Psoas muscle (tissue), 8 donors: ENCODE measurements around the gene EIF4E2. TPM values are rescaled to one million over a fixed set of nuclear protein-coding genes. Genes with fewer than 3 reads are reported as not detected.

Source experiments
- ATAC-seq, 4 donors: fragments of 200-7000 bp; cut with Tn5 transposase; one replicate each; pipeline ENCODE4 v1.9.1; 2020; ENCODE audit warnings: moderate library complexity in 3 of 4, mild to moderate bottlenecking in 2 of 4
- DNase-seq, 2 donors: peaks; one replicate each; pipeline ENCODE4 v3.0.0-alpha.2; 2020
- H3K27ac ChIP-seq: fragments of 200-600 bp; one replicate; pipeline ENCODE4 v1.8.0; 2022
- H3K27me3 ChIP-seq, 3 donors: fragments of 200-600 bp in 1 of 3; one replicate each; pipeline versions ENCODE4 v1.6.1 to v1.8.0; 2013 to 2022; ENCODE audit warnings: low read length in 2 of 3, mild to moderate bottlenecking in 2 of 3, moderate library complexity in 1 of 3; ENCODE audit not compliant: insufficient read depth in 3 of 3
- H3K36me3 ChIP-seq, 2 donors: fragments of 200-600 bp in 1 of 2; one replicate each; pipeline versions ENCODE4 v1.6.1 to v1.8.0; 2013 to 2022; ENCODE audit warnings: low read depth in 1 of 2, mild to moderate bottlenecking in 1 of 2, moderate library complexity in 1 of 2; ENCODE audit not compliant: insufficient read depth in 1 of 2
- H3K4me1 ChIP-seq: fragments of 200-600 bp; one replicate; pipeline ENCODE4 v1.8.0; 2022
- H3K4me3 ChIP-seq: fragments of 200-600 bp; one replicate; pipeline ENCODE4 v1.8.0; 2022; ENCODE audit warnings: mild to moderate bottlenecking
- H3K9me3 ChIP-seq: fragments of 200-600 bp; one replicate; pipeline ENCODE4 v1.8.0; 2022
- WGBS, 3 donors: extraction: QIAGEN DNeasy Blood & Tissue Kit; methylation state at CpG; one replicate each; pipeline versions ENCODE4 v1.1.6 to v1.1.7; 2013; 5-methylcytosine and 5-hydroxymethylcytosine counted together
- intact Hi-C, 2 donors: fragments of 100-400 bp; cut with DNase I; formaldehyde crosslinking; loops; one replicate each; pipeline versions ENCODE4 v1.11.0 to v1.14.2; 2022
- long read RNA-seq, 2 donors: library from polyadenylated mRNA; unstranded; transcript quantifications; one replicate each; pipeline ENCODE4 v2.0.0, GENCODE V29; 2021
- polyA plus RNA-seq, 3 donors: library from polyadenylated mRNA; stranded (reverse); fragments of 200-250 nt; gene quantifications; one replicate each; pipeline ENCODE4 v1.2.3, GENCODE V29; 2013
- total RNA-seq, 4 donors: library from RNA; stranded (reverse); fragmentation: NEBNext Ultra II Directional in 2 of 4; extraction: Animal tissue kit (Norgen Biotek cat#: 25700) in 2 of 4; gene quantifications; one replicate each; pipeline versions ENCODE4 v1.2.1 to v1.2.4, GENCODE V29; 2021 to 2023
- TF ChIP-seq, protein P1 (sequence below): fragments of 200-600 bp; IDR thresholded peaks from one replicate; pipeline ENCODE4 v1.8.0; 2022; ENCODE audit warnings: antibody characterized with exemption
- donor health status: healthy with polysubstance abuse.
- donor health status: DM: no; HTN: no; CAD: no; lungs with moderate emphysema.
- donor health status: Bipolar disorder and iron deficiency.
- donor health status: healthy.
- donor health status: DM: yes; HTN: yes; CAD: no.
- donor health status: DM: no; HTN: no; CAD: no.
- donor health status: DM: no; HTN: no; CAD: no.
- donor health status: DM: yes; HTN: yes; CAD: no.

The EIF4E2 gene, protein sequence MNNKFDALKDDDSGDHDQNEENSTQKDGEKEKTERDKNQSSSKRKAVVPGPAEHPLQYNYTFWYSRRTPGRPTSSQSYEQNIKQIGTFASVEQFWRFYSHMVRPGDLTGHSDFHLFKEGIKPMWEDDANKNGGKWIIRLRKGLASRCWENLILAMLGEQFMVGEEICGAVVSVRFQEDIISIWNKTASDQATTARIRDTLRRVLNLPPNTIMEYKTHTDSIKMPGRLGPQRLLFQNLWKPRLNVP
- 100 to 1,000 TPM in 1 of 4 donors, 10 to 100 TPM in 3; 76.1 to 136 (median 88.4) TPM for total RNA-seq
- polyA plus RNA-seq = 10 to 100 TPM; 39.6 to 85.2 (median 67.4) TPM
- long read RNA-seq, donor 1, transcript EIF4E2-214 (3 exons, 1,110 nt) = minor isoform, 7 of 70 reads
- long read RNA-seq, donor 1, transcript EIF4E2-207 (8 exons, 3,525 nt) = minor isoform, 11 of 70 reads
- long read RNA-seq, donor 1, transcript EIF4E2-201 (7 exons, 1,604 nt) = major isoform, 16 of 70 reads
- long read RNA-seq, donor 1, transcript EIF4E2-202 (7 exons, 3,448 nt) = minor isoform, 11 of 70 reads
- long read RNA-seq, donor 1, partial matches to known transcripts = 3 of 70 reads
- long read RNA-seq, donor 1, other reads (novel, unspliced or antisense) = 12 of 70 reads
- long read RNA-seq, donor 2, transcript EIF4E2-214 (3 exons, 1,110 nt) = minor isoform, 16 of 115 reads
- long read RNA-seq, donor 2, transcript EIF4E2-202 (7 exons, 3,448 nt) = minor isoform, 15 of 115 reads
- long read RNA-seq, donor 2, transcript EIF4E2-201 (7 exons, 1,604 nt) = major isoform, 28 of 115 reads
- long read RNA-seq, donor 2, transcript EIF4E2-207 (8 exons, 3,525 nt) = minor isoform, 18 of 115 reads
- long read RNA-seq, donor 2, partial matches to known transcripts = 10 of 115 reads
- long read RNA-seq, donor 2, other reads (novel, unspliced or antisense) = 17 of 115 reads

GRCh38 chr2:232550354-232551249 is at the start of gene EIF4E2, which contains the start of gene TIGD1:
Gene EIF4E2 (plus strand): TSS chr2:232550689. CDS start chr2:232550725, 36 bp downstream.
Gene TIGD1 (minus strand): TSS chr2:232550557. CDS start chr2:232549882, 675 bp downstream.
- Histone ChIP-seq H3K27me3 (no peaks in the 10 kb centered on the region), H3K27ac (peak within 1 kb of the TSS; percentile 99), H3K36me3 (peaks cover 6 to 32% of the 10 kb centered on the region in 2 donors), H3K9me3 (no peaks in the 10 kb centered on the region), H3K4me1 (peaks cover 38% of the 10 kb centered on the region), H3K4me3 (peak within 1 kb of the TSS; percentile 97)
- DNase-seq (peak; percentile 96 to 98), ATAC-seq (peak; percentile 94 to 98 (median 96))
- intact Hi-C loops = loop anchor here in 1 of 2 donors (2.0 kb wide), 1 partner anchor 24 kb away; no protein-coding TSS in a partner anchor
- WGBS, 3 donors = 0% methylated on average over 60 to 81 of the region's 81 CpGs
- TF ChIP-seq, protein P1, sequence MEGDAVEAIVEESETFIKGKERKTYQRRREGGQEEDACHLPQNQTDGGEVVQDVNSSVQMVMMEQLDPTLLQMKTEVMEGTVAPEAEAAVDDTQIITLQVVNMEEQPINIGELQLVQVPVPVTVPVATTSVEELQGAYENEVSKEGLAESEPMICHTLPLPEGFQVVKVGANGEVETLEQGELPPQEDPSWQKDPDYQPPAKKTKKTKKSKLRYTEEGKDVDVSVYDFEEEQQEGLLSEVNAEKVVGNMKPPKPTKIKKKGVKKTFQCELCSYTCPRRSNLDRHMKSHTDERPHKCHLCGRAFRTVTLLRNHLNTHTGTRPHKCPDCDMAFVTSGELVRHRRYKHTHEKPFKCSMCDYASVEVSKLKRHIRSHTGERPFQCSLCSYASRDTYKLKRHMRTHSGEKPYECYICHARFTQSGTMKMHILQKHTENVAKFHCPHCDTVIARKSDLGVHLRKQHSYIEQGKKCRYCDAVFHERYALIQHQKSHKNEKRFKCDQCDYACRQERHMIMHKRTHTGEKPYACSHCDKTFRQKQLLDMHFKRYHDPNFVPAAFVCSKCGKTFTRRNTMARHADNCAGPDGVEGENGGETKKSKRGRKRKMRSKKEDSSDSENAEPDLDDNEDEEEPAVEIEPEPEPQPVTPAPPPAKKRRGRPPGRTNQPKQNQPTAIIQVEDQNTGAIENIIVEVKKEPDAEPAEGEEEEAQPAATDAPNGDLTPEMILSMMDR = peak; percentile 28

- Histone ChIP-seq H3K4me1 (no peaks in the 10 kb centered on the region), H3K36me3 (no peaks in the 10 kb centered on the region), H3K9me3 (no peaks in the 10 kb centered on the region), H3K4me3 (no peak overlapping the region), H3K27ac (no peak overlapping the region), H3K27me3 (no peaks in the 10 kb centered on the region)
- WGBS, 3 donors = 68 to 72% (median 72%) methylated on average over 9 of the region's 9 CpGs
- TF ChIP-seq, protein P1 = no peak
- DNase-seq (no peak), ATAC-seq (no peak)
- intact Hi-C loops = loop anchor here in 1 of 2 donors (5.0 kb wide), 1 partner anchor 54 kb away; no protein-coding TSS in a partner anchor
Measured at GRCh38 chr2:232501331-232501771, 49.1 kb upstream of the EIF4E2 start.

- Histone ChIP-seq H3K36me3 (no peaks in the 10 kb centered on the region), H3K9me3 (no peaks in the 10 kb centered on the region), H3K4me1 (no peaks in the 10 kb centered on the region), H3K27me3 (no peaks in the 10 kb centered on the region), H3K4me3 (no peak overlapping the region), H3K27ac (no peak overlapping the region)
- intact Hi-C loops = loop anchor here in 1 of 2 donors (5.0 kb wide), 1 partner anchor 55 kb away; no protein-coding TSS in a partner anchor
- ATAC-seq = peak in 1 of 4 donors; percentile 16
- no peak for DNase-seq
- TF ChIP-seq, protein P1 = no peak
- 37 to 40% (median 40%) methylated on average over 10 of the region's 10 CpGs for WGBS, 3 donors
Measured at GRCh38 chr2:232501794-232502390, 48.6 kb upstream of the EIF4E2 start.
